Superior temporal gyrus (tissue), 1 donor: ENCODE measurements around the gene PTK6.
"Not testable (repeated sequence)": the region's sequence is repeated elsewhere in the genome, so short reads cannot be mapped to it uniquely, and the experiment has no call there.

Experiments used
- DNase-seq: peaks from one replicate; pipeline ENCODE4 v3.0.0-alpha.2; 2016; ENCODE audit errors: extremely low spot score

The PTK6 gene

DNA sequence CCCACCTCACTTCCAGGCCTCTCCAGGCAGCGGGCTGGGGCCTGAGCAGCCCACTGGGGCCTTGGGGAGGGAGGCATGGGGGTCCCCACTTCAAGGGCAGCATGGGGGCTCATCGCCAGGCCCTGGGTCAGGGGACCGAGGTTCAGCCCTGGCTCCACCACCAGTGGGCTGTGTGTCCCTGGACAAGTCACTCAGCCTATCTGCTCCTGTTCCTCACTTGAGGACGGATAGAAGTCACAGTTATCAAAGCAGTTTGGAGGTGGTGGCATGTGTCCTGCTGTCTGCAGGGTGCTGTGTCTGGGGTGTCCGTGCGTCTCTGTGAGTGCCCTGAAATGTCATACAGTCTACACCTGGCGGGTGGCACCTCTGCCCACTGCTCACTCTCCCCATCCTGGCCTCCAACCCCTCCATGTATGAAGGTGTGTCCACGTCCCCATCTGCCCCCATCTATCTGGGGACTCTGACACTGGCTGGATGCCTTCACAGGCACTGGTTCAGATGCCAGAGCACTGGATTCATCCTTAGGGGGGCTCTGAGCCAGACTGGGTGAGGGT, 41.9 kb downstream of the PTK6 start:
- DNase-seq, result no peak

DNA sequence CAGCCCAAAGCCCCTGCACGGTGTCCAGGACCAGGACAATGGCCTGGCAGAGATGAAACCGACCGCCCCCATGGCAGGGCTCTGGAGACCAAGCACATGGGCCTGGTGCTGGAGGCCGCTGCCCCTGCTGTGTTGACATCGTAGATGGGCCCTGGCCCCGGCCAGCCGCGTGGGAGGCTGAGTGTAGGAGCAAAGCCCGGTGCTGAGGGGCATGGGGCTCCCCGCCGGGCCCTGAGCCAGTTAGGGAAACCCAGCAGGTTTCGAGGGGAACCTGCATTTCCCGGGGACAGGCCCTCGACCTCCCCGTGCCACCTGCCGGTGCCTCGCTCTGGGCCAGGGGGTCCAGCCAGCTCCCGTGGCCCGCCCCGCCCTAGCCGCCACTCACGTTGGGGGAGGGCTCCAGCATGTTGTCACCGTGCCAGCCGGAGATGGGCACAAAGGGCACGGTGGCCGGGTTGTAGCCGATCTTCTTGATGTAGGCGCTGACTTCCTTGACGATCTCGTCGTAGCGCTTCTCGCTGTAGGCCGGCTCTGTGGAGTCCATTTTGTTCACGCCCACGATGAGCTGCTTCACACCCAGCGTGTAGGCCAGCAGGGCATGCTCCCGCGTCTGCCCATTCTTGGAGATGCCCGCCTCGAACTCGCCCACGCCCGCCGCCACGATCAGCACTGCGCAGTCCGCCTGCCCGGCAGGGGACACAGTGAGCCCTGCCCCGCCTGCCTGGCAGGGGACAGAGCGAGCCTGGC, 42.6 kb downstream of the PTK6 start:
- DNase-seq, result no peak

GRCh38 chr20:63494084-63494419, 43.1 kb downstream of the PTK6 start:
- no peak for DNase-seq

DNA sequence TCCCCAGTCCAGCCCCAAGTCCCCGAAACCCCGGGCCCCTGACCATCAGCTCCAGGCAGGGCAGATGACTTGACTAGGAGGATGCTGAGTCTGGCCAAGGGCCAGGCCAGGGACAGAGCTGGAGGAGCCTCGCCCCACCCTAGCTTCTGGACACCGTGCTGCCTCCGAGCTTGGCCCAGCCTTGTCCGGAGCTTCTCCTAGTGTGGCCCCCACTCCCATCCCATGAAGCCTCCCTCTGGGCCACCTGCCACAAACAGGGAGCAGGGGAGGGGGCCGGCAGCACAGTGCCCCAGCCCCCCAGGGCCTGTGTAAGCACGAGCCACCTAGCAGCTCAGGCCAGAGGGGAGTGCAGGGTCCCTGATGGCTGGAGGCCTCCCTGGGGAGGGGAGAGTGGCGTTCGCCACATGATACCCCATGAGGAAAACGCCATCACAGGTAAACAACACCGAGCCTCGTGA, 43.6 kb downstream of the PTK6 start:
- no peak for DNase-seq

DNA sequence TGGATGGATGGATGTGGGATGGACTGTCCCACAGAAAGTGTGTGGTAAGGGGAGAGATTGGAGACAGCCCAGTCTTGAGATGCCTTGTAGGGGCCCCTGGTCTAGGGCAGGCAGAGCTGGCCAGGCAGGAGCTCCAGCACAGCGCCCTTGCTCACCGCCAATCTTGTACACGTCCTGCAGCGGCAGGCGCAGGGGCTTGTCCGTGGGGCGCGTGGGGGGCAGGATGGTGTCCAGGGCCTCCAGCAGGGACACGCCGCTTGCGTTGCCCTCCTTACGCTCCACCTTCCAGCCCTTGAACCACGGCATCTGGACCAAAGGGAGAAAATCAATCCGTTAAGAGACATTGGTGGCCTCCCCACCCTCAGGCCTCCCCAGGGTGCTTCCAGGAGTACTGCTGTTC, 44.2 kb downstream of the PTK6 start:
- no peak for DNase-seq

GRCh38 chr20:63492518-63492917, 44.7 kb downstream of the PTK6 start:
- no peak for DNase-seq

DNA sequence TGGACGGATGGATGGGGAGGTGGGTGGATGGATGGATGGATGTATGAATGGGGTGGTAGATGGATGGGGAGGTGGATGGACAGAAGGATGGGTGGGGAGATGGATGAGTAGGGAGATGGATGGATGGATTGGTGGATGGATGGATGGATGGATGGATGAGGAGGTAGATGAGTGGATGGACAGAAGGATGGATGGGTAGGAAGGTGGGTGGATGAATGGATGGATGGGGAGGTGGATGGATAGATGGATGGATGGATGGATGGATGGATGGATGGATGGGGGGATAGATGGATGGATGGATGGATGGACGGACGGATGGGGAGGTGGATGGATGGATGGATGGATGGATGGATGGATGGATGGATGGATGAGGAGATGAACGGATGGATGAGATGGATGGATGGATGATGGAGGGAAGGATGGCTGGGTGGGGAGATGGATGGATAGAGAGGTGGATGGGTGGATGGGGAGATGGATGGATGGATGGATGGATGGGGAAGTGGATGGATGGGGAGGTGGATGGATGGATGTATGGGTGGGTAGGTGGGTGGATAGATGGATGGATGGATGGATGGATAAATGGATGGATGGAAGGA, 45.4 kb downstream of the PTK6 start:
- no peak for DNase-seq

DNA sequence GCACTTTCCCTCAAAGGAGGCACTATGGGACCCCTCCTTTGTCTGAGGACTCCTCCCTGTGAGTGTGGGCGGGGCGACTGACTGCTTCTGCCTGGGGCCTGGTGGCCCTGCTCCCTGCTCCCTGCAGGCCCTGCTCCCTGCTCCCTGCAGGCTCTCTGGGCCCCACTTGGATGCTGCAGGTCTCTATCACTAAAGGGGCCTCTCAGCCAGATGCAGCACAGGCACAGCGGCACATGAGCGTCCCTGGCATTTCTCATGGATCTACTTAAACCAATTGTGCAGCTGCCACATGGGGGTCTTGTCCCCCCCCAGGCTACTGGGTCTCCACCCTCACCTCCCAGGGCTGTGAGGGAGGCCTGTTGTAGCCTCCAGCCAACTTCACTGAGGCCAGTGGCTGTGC, 46.1 kb downstream of the PTK6 start:
- no peak for DNase-seq

- DNase-seq, result no peak
Observed at GRCh38 chr20:63490416-63490815, 46.8 kb downstream of the PTK6 start.

GRCh38 chr20:63488315-63489251, 48.6 kb downstream of the PTK6 start:
- no peak for DNase-seq

- no peak for DNase-seq
Observed at GRCh38 chr20:63487781-63488241, 49.4 kb downstream of the PTK6 start.

DNA sequence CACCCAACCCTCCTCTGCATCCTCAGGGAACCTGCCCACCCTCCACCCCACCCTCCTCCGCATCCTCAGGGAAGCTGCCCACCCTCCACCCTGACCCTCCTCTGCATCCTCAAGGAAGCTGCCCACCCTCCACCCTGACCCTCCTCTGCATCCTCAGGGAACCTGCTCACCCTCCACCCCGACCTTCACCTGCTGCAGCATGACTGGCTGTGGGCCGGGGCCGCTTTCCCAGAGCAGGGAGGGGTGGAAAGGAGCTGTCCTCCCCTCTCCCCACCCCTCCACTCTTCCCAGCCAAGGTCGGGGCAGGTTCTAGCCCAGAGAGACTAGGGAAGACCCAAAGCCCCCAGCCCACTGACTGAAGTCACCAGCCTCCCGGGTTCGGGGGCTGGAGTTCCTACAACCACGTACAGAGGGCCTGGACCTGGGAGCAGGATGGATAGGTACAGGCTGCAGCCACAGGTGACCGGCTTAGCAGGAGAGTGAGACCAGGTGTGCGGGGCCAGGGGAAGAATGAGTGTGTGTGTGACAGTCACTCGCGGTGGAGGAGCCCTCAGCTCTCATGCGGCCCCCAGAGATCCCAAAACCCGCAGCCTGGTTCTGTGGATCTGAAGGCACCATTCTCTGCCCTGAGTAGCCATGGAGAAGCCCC, 49.9 kb downstream of the PTK6 start:
- DNase-seq, result no peak

GRCh38 chr20:63486300-63486855, 50.8 kb downstream of the PTK6 start:
- DNase-seq, result no peak

DNA sequence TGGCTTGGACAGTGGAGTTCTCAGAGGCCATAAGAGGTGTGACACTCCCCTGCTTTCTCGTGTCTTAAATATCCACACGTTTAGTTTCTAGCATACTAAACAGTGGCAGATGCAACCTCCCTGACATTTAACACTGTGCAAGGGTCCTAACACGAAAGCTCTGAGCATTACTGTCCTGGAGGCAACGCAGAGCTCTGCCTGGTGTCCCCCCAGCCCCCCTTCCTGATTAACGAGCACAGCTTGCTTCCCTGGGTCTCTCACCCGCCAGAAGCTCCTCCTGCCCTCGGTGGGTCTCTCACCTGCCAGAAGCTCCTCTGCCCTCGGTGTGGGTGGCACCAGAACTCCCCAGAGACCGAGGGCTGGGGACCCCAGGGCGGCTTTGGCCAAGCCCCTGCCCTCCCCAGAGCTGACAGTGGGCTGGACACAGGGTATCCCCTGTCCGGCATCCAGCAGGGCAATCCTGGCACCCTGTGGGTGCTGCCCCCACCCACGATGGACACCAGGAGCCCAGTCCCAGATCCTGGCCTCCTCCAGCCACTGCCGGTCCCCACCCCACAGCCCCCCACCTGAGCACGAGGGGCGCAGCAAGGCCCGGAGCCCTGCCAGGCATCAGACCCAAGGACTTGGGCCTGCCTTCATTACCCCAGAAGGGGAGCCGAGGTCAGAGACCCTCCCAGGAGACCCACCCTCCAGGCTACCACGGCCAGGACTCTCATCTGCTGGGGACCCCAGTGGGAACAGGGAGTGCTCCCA, 52.3 kb downstream of the PTK6 start:
- no peak for DNase-seq

- DNase-seq, result no peak
Observed at GRCh38 chr20:63484236-63484635, 52.9 kb downstream of the PTK6 start.

DNA sequence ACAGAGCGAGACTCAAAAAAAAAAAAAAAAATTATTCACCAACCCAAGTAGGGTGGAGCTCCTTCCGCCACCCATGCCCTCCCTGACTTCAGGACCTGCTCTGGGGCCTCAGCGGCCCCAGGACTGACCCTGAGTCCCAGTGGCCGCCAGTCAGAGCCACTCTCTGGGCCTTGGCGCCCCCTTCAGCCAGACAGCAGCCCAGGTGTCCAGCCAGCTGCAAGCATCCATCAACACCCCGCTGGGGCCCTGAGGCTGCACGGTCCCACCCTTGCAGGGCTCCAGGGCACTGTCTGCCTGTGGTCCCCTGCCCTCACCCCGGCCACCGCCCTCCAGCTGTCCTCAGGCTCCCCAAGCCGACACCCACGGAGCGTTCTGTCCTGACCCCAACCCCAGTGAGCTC, 53.3 kb downstream of the PTK6 start:
- DNase-seq, result no peak

DNA sequence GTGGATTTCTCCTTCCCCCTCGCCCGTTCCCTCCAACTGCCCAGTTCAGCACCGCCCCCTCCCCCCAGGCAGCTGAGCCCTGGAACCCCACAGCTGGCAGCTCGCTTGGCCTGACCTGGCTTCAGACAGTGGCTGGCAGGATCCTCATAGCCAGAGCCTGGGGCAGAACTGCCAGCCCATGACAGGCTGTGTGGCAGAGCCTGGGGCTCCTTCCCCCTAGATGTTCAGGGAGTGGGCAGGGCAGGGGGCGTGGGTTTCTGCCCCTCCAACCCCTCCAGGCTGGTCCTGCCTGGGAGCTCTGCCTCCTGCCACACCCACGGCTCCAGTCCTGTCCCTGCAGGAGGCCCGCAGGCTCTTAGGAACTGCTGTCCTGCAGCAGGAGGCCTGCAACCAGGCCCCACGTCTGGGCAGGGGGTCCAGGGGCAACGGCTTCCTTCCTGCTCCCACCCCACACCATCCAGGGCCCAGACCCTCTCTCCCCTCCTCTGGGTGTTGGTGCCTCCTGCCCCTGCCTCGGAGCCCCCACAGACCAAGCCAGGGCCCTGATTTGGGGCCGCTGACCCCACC, 55.1 kb downstream of the PTK6 start:
- no peak for DNase-seq

GRCh38 chr20:63481503-63481902, 55.7 kb downstream of the PTK6 start:
- no peak for DNase-seq

GRCh38 chr20:63479695-63480419, 57.3 kb downstream of the PTK6 start:
- DNase-seq, result not testable (repeated sequence)
